ENCODE results near the gene C10orf67. TPM values are rescaled to one million over a fixed set of nuclear protein-coding genes. Genes with fewer than 3 reads are reported as not detected.

Gene C10orf67
- total RNA-seq, 1 experiment from 2014 or later, result not detected

DNA sequence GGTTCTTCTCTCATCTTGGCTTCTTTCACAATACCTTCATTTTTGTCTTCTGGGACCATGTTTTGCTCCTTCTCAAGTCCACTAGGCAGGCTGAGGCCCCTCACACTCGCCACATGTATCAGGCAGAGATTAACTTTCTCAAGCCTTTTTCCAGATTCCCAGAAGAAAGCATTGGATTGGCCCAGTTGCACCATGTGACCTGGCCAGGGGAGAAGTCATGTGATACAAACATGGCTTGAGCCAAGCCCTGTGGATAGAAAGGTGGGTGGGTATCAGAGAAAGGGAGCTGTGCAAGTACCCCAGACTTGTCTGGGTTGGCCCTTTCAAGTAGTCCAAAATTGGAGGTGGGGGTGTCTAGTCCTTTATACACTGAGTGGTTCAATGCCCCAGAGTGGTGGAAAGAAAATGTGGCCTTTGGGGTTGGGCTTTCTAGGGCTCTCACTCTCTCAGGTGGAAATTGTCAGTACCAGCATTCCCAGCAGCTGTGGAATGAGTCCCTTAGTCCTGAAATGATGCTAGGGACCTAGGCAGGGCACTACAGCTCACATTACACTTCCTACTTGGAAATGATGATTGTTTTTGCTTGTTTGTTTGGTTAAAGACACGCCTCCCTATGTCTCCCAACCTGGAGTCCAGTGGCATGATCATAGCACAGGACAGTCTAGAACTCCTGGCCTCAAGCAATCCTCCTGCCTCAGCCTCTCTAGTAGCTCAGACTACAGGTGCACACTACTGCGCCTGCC, 36.9 kb upstream of the C10orf67 start:
- Histone ChIP-seq H3K56ac (ENCODE audit: insufficient read length, low read depth, low read length) (no peak overlapping the region), H3K27ac (ENCODE audit: insufficient read length, low read depth, low read length) (no peak overlapping the region), H4K20me1 (ENCODE audit: control insufficient read depth, insufficient read depth, insufficient read length) (no peaks in the 10 kb centered on the region), H3K18ac (ENCODE audit: insufficient read length, low read depth, low read length) (no peak overlapping the region), H3K79me2 (ENCODE audit: insufficient read depth, low read length) (no peaks in the 10 kb centered on the region), H3K4me2 (ENCODE audit: insufficient read depth, insufficient read length, low read length) (no peak overlapping the region), H3K4me1 (ENCODE audit: insufficient read depth, low read length) (no peaks in the 10 kb centered on the region), H2AFZ (ENCODE audit: low read length) (no peak overlapping the region), H3K9me3 (ENCODE audit: control insufficient read depth, low read depth, low read length) (no peaks in the 10 kb centered on the region), H3K9ac (ENCODE audit: extremely low read depth, insufficient read length, low read length) (no peak overlapping the region), H3K23me2 (ENCODE audit: insufficient read length, low read depth, low read length, poor library complexity, severe bottlenecking) (no peaks in the 10 kb centered on the region), H2BK5ac (ENCODE audit: insufficient read length, low read length) (no peak overlapping the region), H2BK15ac (ENCODE audit: low read depth, low read length) (no peak overlapping the region), H4K91ac (ENCODE audit: insufficient read length, low read depth, low read length) (no peak overlapping the region), H2BK120ac (ENCODE audit: low read depth, low read length, poor library complexity, severe bottlenecking) (no peak overlapping the region), H3K27me3 (ENCODE audit: insufficient read depth, low read length) (no peaks in the 10 kb centered on the region), H2AK5ac (ENCODE audit: insufficient read length, low read length) (no peak overlapping the region), H3T11ph (ENCODE audit: low read length) (no peak overlapping the region), H2BK20ac (ENCODE audit: low read depth, low read length, poor library complexity, severe bottlenecking) (no peak overlapping the region), H4K8ac (replicated peaks; ENCODE audit: insufficient read length, low read depth, low read length) (no peak overlapping the region), H3K23ac (ENCODE audit: insufficient read length, low read depth, low read length) (no peak overlapping the region), H3K14ac (ENCODE audit: insufficient read depth, low read length) (no peak overlapping the region), H2BK12ac (ENCODE audit: insufficient read length, low read depth, low read length) (no peak overlapping the region), H4K5ac (ENCODE audit: insufficient read length, low read depth, low read length) (no peak overlapping the region), H3K79me1 (ENCODE audit: insufficient read depth, low read depth, low read length, poor library complexity, severe bottlenecking) (no peaks in the 10 kb centered on the region), H3K4ac (ENCODE audit: low read depth, low read length) (no peak overlapping the region)
- no CpG with 5 or more reads among the region's 3 CpGs for WGBS (ENCODE audit: extremely low coverage, insufficient read length, low lambda C conversion rate)
- H3K4me1 Mint-ChIP-seq, result no peaks in the 10 kb centered on the region
- no peak for DNase-seq
- H3K4me3 Mint-ChIP-seq, result no peak overlapping the region
- H3K36me3 Mint-ChIP-seq (ENCODE audit: insufficient read depth in 1 of 3, low read depth in 3 of 3), result no peaks in the 10 kb centered on the region
- no peaks in the 10 kb centered on the region for H3K9me3 Mint-ChIP-seq
- TF ChIP-seq, protein P1, sequence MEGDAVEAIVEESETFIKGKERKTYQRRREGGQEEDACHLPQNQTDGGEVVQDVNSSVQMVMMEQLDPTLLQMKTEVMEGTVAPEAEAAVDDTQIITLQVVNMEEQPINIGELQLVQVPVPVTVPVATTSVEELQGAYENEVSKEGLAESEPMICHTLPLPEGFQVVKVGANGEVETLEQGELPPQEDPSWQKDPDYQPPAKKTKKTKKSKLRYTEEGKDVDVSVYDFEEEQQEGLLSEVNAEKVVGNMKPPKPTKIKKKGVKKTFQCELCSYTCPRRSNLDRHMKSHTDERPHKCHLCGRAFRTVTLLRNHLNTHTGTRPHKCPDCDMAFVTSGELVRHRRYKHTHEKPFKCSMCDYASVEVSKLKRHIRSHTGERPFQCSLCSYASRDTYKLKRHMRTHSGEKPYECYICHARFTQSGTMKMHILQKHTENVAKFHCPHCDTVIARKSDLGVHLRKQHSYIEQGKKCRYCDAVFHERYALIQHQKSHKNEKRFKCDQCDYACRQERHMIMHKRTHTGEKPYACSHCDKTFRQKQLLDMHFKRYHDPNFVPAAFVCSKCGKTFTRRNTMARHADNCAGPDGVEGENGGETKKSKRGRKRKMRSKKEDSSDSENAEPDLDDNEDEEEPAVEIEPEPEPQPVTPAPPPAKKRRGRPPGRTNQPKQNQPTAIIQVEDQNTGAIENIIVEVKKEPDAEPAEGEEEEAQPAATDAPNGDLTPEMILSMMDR (conservative IDR thresholded peaks at IDR 0.05), result no peak
- H3K27me3 Mint-ChIP-seq (ENCODE audit: low read depth), result no peaks in the 10 kb centered on the region; the same call in 1 of the 2 replicates
- no peak overlapping the region for H3K27ac Mint-ChIP-seq

All from H9 (cell line).